Activated B cell treated with CpG ODN at 0.5 μM for 24 hours (primary cell): Measurements from ENCODE around the gene TPGS2. TPM values are rescaled to one million over a fixed set of nuclear protein-coding genes. Genes with fewer than 3 reads are reported as not detected.

Source experiments
- ATAC-seq: fragments of 200-7000 bp; cut with Tn5 transposase; one replicate; pipeline ENCODE4 v1.10.0; 2021; ENCODE audit warnings: low read depth, mild to moderate bottlenecking, moderate library complexity
- CTCF ChIA-PET: fragments of 350-600 bp; sonication (Branson Sonifier 250); formaldehyde crosslinking; loops from one replicate; lab custom pipeline; 2021; ENCODE audit warnings: antibody characterized with exemption; lab: Charles Lee
- POLR2A ChIA-PET: fragments of 350-600 bp; sonication (Branson Sonifier 250); formaldehyde crosslinking; loops from one replicate; lab custom pipeline; 2021; ENCODE audit warnings: antibody characterized with exemption; lab: Charles Lee
- DNase-seq: peaks from one replicate; pipeline ENCODE4 v3.0.0; 2022
- H3K27ac Mint-ChIP-seq: one replicate; pipeline ENCODE4 v1.8.0; 2020; ENCODE audit warnings: mixed read lengths
- H3K27me3 Mint-ChIP-seq: one replicate; pipeline ENCODE4 v1.8.0; 2021; ENCODE audit warnings: mixed read lengths
- H3K36me3 Mint-ChIP-seq: one replicate; pipeline ENCODE4 v1.8.0; 2021; ENCODE audit warnings: low read depth, mixed read lengths
- H3K4me1 Mint-ChIP-seq: one replicate; pipeline ENCODE4 v1.8.0; 2021; ENCODE audit warnings: mixed read lengths
- H3K4me3 Mint-ChIP-seq: one replicate; pipeline ENCODE4 v1.8.0; 2020; ENCODE audit warnings: mild to moderate bottlenecking, mixed read lengths
- H3K9me3 Mint-ChIP-seq: one replicate; pipeline ENCODE4 v1.8.0; 2020; ENCODE audit warnings: mixed read lengths
- CTCF ChIP-seq: fragments of 200-600 bp; IDR thresholded peaks from one replicate; pipeline ENCODE4 v1.8.0; 2022; ENCODE audit warnings: antibody characterized with exemption, mild to moderate bottlenecking
- intact Hi-C: fragments of 100-400 bp; cut with micrococcal nuclease; formaldehyde crosslinking; loops from one replicate; pipeline ENCODE4 v1.15.1; 2024
- total RNA-seq: library from RNA; stranded (reverse); gene quantifications from 2 replicates; pipeline ENCODE4 v1.2.3, GENCODE V29; 2022

The TPGS2 gene
- total RNA-seq, 1 donor from 2014 or later, result 45.1 TPM

- intact Hi-C loops, result no loop called here
- Mint-ChIP-seq H3K4me1 (no peaks in the 10 kb centered on the region), H3K4me3 (no peak overlapping the region), H3K27me3 (no peaks in the 10 kb centered on the region), H3K27ac (no peak overlapping the region), H3K9me3 (peaks cover 5% of the 10 kb centered on the region), H3K36me3 (peaks cover 49% of the 10 kb centered on the region)
- no peak for TF ChIP-seq CTCF
- ChIA-PET POLR2A (no interaction called here), CTCF (no interaction called here)
- no peak for ATAC-seq
- no peak for DNase-seq
These were observed 19.8 kb upstream of the TPGS2 start for GRCh38 chr18:36848609-36849008.

GRCh38 chr18:36843784-36844183 is 15.0 kb upstream of the TPGS2 start:
- Mint-ChIP-seq H3K4me3 (no peak overlapping the region), H3K36me3 (peaks cover 41% of the 10 kb centered on the region), H3K27ac (no peak overlapping the region), H3K27me3 (no peaks in the 10 kb centered on the region), H3K9me3 (no peaks in the 10 kb centered on the region), H3K4me1 (no peaks in the 10 kb centered on the region)
- intact Hi-C loops, result no loop called here
- POLR2A ChIA-PET, result no interaction called here
- TF ChIP-seq CTCF, result no peak
- ATAC-seq (no peak), DNase-seq (no peak)
- CTCF ChIA-PET, result no interaction called here

GRCh38 chr18:36843199-36843598 is 14.4 kb upstream of the TPGS2 start:
- H3K27me3 Mint-ChIP-seq, result no peaks in the 10 kb centered on the region
- no peaks in the 10 kb centered on the region for H3K4me1 Mint-ChIP-seq
- no peak for ATAC-seq
- H3K36me3 Mint-ChIP-seq, result peaks cover 44% of the 10 kb centered on the region
- POLR2A ChIA-PET, result no interaction called here
- CTCF ChIA-PET, result no interaction called here
- peaks cover 2% of the 10 kb centered on the region for H3K9me3 Mint-ChIP-seq
- no peak for TF ChIP-seq CTCF
- no peak overlapping the region for H3K27ac Mint-ChIP-seq
- DNase-seq, result no peak
- H3K4me3 Mint-ChIP-seq, result no peak overlapping the region
- intact Hi-C loops, result no loop called here

- Mint-ChIP-seq H3K4me1 (no peaks in the 10 kb centered on the region), H3K27me3 (no peaks in the 10 kb centered on the region), H3K36me3 (peaks cover 60% of the 10 kb centered on the region), H3K9me3 (peaks cover 2% of the 10 kb centered on the region), H3K4me3 (no peak overlapping the region), H3K27ac (no peak overlapping the region)
- ATAC-seq, result no peak
- no peak for TF ChIP-seq CTCF
- intact Hi-C loops, result loop anchor here (10.0 kb wide), 1 partner anchor 655 kb away; the partner anchor contains the start of gene MOCOS
- CTCF ChIA-PET, result interaction anchor here (1.6 kb wide), 1 partner anchor 11 kb away, joined by 3 read pairs; the partner anchor contains the start of genes KIAA1328 and TPGS2
- DNase-seq, result no peak
- POLR2A ChIA-PET, result no interaction called here
These were observed 11.0 kb upstream of the TPGS2 start for GRCh38 chr18:36839835-36840234.

- peaks cover 47% of the 10 kb centered on the region for H3K36me3 Mint-ChIP-seq
- ChIA-PET POLR2A (no interaction called here), CTCF (no interaction called here)
- H3K27me3 Mint-ChIP-seq, result no peaks in the 10 kb centered on the region
- H3K9me3 Mint-ChIP-seq, result peaks cover 2% of the 10 kb centered on the region
- no peak overlapping the region for H3K4me3 Mint-ChIP-seq
- ATAC-seq (no peak), DNase-seq (no peak)
- TF ChIP-seq CTCF, result no peak
- H3K27ac Mint-ChIP-seq, result no peak overlapping the region
- no peaks in the 10 kb centered on the region for H3K4me1 Mint-ChIP-seq
- intact Hi-C loops, result loop anchor here (10.0 kb wide), 1 partner anchor 651 kb away; the partner anchor contains the start of gene MOCOS
These were observed 7.1 kb upstream of the TPGS2 start for GRCh38 chr18:36835927-36836326.
